ENCODE results near the gene TEX19. TPM values are rescaled to one million over a fixed set of nuclear protein-coding genes. Genes with fewer than 3 reads are reported as not detected.
A peak's percentile ranks its signal among the peaks of the same experiment; 100 is the strongest.

TEX19 gene
- total and polyA plus RNA-seq, 9 of the 15 experiments (the other 6 are each of a cell fraction or from before 2014, with no cell fraction given): 0.10 to 4.9 (median 1.9) TPM

GRCh38 chr17:82332669-82333278 lies 26.3 kb upstream of the TEX19 start:
- H3K27ac ChIP-seq (ENCODE audit: extremely low read depth, low read depth, low read length): peak overlapping the region; percentile 86
- H3K27me3 ChIP-seq (ENCODE audit: control insufficient read depth in 2 of 2, insufficient read depth in 2 of 2, low read length in 2 of 2): no peaks in the 10 kb centered on the region
- H4K20me1 ChIP-seq (replicated peaks; ENCODE audit: control insufficient read depth, insufficient read depth, low read length): no peaks in the 10 kb centered on the region
- peaks cover 34 to 97% of the 10 kb centered on the region in 2 experiments for H3K4me1 ChIP-seq (replicated peaks in 1 of 2; ENCODE audit: control insufficient read depth in 2 of 2, insufficient read depth in 2 of 2, low read length in 2 of 2)
- POLR2A ChIA-PET: interaction anchor here (0.6 to 1.2 kb wide), 4 partner anchors 9 to 121 kb away, joined by 4 to 8 read pairs (median 4); no protein-coding TSS in a partner anchor
- no peaks in the 10 kb centered on the region for H3K9me3 ChIP-seq (replicated peaks; ENCODE audit: control insufficient read depth, insufficient read depth, low read depth, low read length)
- FAIRE-seq: no peak
- peak; percentile 72 for ATAC-seq
- H3K36me3 ChIP-seq (ENCODE audit: control insufficient read depth, insufficient read depth, low read length): no peaks in the 10 kb centered on the region
- DNase-seq (ENCODE audit: extremely low read depth in 1 of 4, low spot score in 3 of 4): peak; percentile 59 to 76 (median 69)
- intact Hi-C loops (cut with micrococcal nuclease) (no loop called here), in situ Hi-C loops (cut with MboI) (no loop called here)
- CTCF ChIA-PET (ENCODE audit: low intra/inter-chr PET ratio): no interaction called here
- peak overlapping the region; percentile 83 to 92 for H3K9ac ChIP-seq (ENCODE audit: insufficient read depth in 1 of 2, low read depth in 2 of 2, low read length in 2 of 2)
- H3K9me1 ChIP-seq (ENCODE audit: control insufficient read depth, insufficient read depth, low read length): no peaks in the 10 kb centered on the region
- H3K4me3 ChIP-seq: peak overlapping the region; percentile 31
- no TSS peak for BruUV-seq (replicated peaks)
- 62% methylated on average over 13 of the region's 32 CpGs for WGBS (ENCODE audit: insufficient coverage, low coverage, missing lambda C conversion rate)
- H3K4me2 ChIP-seq (ENCODE audit: insufficient read depth, low read length): peak overlapping the region; percentile 94
- H2AFZ ChIP-seq (ENCODE audit: low read depth, low read length): peak overlapping the region; percentile 78
- peaks cover 11% of the 10 kb centered on the region; the same call in 2 of the 3 replicates for H3K79me2 ChIP-seq (ENCODE audit: control insufficient read depth, insufficient read depth, low read length)
- TF ChIP-seq MAFF (IDR thresholded peaks at IDR 0.05; ENCODE audit: low read length) (peak; percentile 97), ZFP1 (CRISPR knock-in tag; IDR thresholded peaks at IDR 0.05) (no peak), RBFOX2 (IDR thresholded peaks at IDR 0.05; ENCODE audit: low read depth, low read length) (0 out of 2 replicates have a peak, but pooled peaks have one; percentile 31), ZNF316 (IDR thresholded peaks at IDR 0.05) (peak; percentile 99), C11orf30 (IDR thresholded peaks at IDR 0.05; ENCODE audit: low read depth) (peak; percentile 98), TFAP4 (CRISPR knock-in tag; IDR thresholded peaks at IDR 0.05; ENCODE audit: borderline replicate concordance) (peak; percentile 58; the same call in 1 of the 2 replicates), MAFK (IDR thresholded peaks at IDR 0.05; ENCODE audit: low read length) (peak; percentile 98), ZNF165 (CRISPR knock-in tag; IDR thresholded peaks at IDR 0.05; ENCODE audit: borderline replicate concordance) (no peak), EP400 (IDR thresholded peaks at IDR 0.05) (no peak), MTA3 (IDR thresholded peaks at IDR 0.05; ENCODE audit: borderline replicate concordance) (peak; percentile 3; the same call in 1 of the 2 replicates)
- TF ChIP-seq, protein P1, sequence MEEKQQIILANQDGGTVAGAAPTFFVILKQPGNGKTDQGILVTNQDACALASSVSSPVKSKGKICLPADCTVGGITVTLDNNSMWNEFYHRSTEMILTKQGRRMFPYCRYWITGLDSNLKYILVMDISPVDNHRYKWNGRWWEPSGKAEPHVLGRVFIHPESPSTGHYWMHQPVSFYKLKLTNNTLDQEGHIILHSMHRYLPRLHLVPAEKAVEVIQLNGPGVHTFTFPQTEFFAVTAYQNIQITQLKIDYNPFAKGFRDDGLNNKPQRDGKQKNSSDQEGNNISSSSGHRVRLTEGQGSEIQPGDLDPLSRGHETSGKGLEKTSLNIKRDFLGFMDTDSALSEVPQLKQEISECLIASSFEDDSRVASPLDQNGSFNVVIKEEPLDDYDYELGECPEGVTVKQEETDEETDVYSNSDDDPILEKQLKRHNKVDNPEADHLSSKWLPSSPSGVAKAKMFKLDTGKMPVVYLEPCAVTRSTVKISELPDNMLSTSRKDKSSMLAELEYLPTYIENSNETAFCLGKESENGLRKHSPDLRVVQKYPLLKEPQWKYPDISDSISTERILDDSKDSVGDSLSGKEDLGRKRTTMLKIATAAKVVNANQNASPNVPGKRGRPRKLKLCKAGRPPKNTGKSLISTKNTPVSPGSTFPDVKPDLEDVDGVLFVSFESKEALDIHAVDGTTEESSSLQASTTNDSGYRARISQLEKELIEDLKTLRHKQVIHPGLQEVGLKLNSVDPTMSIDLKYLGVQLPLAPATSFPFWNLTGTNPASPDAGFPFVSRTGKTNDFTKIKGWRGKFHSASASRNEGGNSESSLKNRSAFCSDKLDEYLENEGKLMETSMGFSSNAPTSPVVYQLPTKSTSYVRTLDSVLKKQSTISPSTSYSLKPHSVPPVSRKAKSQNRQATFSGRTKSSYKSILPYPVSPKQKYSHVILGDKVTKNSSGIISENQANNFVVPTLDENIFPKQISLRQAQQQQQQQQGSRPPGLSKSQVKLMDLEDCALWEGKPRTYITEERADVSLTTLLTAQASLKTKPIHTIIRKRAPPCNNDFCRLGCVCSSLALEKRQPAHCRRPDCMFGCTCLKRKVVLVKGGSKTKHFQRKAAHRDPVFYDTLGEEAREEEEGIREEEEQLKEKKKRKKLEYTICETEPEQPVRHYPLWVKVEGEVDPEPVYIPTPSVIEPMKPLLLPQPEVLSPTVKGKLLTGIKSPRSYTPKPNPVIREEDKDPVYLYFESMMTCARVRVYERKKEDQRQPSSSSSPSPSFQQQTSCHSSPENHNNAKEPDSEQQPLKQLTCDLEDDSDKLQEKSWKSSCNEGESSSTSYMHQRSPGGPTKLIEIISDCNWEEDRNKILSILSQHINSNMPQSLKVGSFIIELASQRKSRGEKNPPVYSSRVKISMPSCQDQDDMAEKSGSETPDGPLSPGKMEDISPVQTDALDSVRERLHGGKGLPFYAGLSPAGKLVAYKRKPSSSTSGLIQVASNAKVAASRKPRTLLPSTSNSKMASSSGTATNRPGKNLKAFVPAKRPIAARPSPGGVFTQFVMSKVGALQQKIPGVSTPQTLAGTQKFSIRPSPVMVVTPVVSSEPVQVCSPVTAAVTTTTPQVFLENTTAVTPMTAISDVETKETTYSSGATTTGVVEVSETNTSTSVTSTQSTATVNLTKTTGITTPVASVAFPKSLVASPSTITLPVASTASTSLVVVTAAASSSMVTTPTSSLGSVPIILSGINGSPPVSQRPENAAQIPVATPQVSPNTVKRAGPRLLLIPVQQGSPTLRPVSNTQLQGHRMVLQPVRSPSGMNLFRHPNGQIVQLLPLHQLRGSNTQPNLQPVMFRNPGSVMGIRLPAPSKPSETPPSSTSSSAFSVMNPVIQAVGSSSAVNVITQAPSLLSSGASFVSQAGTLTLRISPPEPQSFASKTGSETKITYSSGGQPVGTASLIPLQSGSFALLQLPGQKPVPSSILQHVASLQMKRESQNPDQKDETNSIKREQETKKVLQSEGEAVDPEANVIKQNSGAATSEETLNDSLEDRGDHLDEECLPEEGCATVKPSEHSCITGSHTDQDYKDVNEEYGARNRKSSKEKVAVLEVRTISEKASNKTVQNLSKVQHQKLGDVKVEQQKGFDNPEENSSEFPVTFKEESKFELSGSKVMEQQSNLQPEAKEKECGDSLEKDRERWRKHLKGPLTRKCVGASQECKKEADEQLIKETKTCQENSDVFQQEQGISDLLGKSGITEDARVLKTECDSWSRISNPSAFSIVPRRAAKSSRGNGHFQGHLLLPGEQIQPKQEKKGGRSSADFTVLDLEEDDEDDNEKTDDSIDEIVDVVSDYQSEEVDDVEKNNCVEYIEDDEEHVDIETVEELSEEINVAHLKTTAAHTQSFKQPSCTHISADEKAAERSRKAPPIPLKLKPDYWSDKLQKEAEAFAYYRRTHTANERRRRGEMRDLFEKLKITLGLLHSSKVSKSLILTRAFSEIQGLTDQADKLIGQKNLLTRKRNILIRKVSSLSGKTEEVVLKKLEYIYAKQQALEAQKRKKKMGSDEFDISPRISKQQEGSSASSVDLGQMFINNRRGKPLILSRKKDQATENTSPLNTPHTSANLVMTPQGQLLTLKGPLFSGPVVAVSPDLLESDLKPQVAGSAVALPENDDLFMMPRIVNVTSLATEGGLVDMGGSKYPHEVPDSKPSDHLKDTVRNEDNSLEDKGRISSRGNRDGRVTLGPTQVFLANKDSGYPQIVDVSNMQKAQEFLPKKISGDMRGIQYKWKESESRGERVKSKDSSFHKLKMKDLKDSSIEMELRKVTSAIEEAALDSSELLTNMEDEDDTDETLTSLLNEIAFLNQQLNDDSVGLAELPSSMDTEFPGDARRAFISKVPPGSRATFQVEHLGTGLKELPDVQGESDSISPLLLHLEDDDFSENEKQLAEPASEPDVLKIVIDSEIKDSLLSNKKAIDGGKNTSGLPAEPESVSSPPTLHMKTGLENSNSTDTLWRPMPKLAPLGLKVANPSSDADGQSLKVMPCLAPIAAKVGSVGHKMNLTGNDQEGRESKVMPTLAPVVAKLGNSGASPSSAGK (IDR thresholded peaks at IDR 0.05): peak; percentile 81
